Stimulated activated CD8-positive, alpha-beta memory T cell treated with anti-CD3 and anti-CD28 coated beads, Interleukin-4, amount 100 ng/mL, for 4 hours (primary cell): ENCODE data around the gene PLA2G3.
"Not testable (repeated sequence)": the region's sequence is repeated elsewhere in the genome, so short reads cannot be mapped to it uniquely, and the experiment has no call there.

Experiments used
- DNase-seq, 2 donors: peaks; one replicate each; pipeline ENCODE4 v3.0.0-alpha.2; 2020; ENCODE audit warnings: low read depth in 2 of 2, low spot score in 1 of 2

The PLA2G3 gene, protein sequence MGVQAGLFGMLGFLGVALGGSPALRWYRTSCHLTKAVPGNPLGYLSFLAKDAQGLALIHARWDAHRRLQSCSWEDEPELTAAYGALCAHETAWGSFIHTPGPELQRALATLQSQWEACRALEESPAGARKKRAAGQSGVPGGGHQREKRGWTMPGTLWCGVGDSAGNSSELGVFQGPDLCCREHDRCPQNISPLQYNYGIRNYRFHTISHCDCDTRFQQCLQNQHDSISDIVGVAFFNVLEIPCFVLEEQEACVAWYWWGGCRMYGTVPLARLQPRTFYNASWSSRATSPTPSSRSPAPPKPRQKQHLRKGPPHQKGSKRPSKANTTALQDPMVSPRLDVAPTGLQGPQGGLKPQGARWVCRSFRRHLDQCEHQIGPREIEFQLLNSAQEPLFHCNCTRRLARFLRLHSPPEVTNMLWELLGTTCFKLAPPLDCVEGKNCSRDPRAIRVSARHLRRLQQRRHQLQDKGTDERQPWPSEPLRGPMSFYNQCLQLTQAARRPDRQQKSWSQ

DNA sequence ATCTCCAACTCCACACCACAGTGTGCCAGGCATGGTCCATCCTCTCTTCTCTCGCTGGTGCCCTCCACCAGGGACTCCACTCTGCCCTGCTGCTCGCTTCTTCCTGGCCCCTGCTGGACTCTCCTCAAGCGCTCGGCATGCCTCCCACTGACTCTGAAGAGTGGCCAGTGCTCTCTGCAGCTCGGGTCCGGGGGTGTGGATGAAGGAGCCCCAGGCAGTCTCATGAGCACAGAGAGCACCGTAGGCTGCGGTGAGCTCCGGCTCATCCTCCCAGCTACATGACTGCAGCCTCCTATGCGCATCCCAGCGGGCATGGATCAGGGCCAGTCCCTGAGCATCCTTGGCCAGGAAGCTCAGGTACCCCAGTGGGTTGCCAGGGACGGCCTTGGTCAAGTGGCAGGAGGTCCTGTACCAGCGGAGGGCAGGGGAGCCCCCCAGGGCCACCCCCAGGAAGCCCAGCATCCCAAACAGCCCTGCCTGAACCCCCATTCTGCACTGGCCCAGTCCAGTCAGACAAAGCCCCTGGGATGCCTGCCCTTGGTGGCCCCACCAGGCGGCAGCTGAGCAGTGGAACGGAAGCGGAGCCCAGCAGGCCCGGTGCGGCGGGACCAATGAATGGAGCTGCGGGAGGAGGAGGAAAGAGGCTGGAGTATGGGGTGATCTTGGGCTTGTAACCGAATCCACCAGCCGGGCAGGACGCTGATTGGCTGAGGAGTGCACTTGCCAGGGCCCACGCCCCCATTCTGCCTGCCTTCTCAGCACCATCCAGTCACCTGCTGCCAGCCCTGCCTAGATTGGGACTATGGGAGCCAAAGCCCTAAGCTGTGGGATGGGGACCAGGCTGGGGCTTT, at the start of gene PLA2G3:
PLA2G3 (minus strand) TSS at position 643 of the 851 bp plus-strand sequence; CDS start at position 489, 154 bp downstream.
- no peak for DNase-seq

DNA sequence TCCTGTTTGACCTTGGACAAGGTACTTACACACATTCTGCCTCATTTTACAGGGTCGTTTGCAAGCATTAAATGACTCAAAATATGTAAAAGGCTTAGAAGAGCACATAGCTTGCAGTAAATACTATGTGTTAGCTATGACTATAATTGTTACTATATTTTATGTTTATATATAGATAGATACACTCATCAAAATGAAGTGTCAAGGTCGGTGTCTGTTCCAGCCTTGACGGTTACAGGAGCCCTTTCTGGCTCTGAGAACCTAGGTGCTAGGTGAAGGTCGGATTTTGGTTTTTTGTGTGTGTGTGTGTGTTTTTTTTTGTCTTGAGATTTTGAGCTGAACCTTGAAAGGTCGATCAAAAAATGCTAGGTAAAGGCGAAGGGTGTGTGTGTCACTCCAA, 47.3 kb upstream of the PLA2G3 start:
- DNase-seq = no peak

DNA sequence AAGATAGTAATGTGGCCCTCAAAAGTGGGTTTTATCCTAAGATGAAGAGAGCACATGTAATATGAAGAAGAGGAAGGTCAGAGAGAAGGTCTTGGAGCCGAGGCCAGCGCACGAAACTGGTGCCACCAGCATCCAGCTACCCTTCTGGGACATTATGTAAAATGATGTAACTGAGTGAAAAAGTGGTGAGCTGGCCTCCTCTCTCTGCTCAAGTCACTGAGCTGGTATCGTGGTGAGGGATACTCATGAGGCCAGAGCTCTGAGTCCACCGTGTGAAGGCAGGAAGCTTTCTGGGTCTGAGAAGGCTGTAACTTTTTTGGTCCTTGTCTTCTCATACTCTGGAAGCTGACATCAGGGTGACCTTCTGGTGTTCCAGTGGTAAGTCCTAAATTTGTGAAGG, 44.7 kb upstream of the PLA2G3 start:
- DNase-seq = no peak

DNA sequence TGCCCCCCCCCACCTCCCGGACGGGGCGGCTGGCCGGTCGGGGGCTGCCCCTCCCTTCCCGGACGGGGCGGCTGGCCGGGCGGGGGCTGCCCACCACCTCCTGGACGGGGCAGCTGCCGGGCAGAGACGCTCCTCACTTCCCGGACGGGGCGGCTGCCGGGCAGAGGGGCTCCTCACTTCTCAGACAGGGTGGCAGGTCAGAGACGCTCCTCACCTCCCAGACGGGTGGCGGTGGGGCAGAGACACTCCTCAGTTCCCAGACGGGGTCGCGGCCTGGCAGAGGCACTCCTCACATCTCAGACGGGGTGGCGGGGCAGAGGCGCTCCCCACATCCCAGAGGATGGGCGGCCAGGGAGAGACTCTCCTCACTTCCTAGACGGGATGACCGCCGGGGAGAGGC, 43.7 kb upstream of the PLA2G3 start:
- no peak for DNase-seq

DNA sequence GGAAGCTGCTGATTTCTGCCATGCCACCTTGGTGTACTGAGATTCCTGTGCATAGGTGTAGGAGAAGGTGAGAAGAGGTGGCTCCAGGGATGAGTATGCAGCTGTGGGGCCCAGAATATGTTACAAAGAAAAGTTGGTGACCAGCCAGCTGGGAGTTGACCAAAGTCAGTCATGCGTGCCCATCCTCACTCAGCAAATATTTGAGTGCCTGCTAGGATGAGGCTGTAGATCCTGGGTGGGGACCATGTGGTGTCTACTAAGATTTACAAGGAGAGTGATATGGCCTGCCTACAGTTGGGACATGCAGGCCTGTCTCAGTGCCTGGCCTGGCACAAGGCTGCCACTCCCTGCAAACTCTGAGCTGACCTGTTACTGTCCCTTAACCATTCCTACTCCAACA, 39.0 kb upstream of the PLA2G3 start:
- no peak for DNase-seq

DNA sequence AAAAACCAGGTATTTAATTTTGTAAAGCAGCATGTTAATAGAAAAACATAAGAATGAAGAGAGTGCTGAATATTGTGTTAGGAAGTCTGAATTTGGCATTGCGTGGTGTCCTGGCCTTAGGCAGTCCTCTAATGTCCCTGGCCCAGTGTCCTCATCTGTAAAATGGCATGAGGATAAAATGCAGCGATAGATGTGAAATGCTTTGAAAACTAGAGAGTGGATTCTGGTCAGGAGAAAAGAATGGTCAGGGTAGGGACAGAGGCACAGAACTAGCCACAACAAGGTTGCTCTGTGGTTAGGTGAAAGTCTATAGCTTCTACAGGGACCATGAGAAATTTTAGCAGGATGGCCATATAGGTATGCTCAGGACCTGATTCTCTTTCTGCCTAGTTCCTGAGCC, 38.6 kb upstream of the PLA2G3 start:
- DNase-seq = no peak

DNA sequence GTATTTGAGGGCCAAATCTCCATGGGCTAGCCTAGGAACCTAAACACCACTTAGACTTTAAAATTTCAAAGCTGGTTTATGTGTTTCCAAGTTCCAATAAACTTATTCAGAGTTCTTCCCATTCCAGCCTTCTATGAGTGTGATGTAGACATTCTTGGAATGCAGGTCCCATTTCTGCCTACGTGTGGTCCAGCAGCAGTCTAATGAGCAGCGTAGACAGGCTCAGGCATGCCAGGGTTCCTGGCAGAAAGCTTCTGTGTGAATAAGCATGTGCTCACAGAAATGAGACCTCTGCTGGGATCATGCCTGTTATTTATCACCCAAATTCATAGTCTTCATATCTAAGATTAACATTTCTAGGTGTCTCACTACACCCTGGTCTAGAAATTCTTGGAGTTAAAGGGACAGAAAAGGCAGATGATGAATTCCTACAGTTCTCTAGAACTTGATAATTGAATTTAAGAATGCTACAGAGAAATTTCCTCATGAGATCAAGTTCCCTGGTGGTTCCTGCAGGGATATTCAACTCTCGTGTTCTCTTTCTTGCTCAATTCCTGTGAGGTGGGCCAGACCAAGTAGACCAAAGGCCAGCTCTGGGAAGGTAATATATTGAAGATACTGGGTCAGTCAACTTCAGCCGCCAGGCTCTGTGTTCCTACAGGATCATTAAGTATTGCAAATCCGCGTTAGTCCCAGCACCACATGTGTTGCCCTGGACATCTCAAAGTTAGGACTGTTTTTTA, 37.3 kb upstream of the PLA2G3 start:
- DNase-seq = no peak

DNA sequence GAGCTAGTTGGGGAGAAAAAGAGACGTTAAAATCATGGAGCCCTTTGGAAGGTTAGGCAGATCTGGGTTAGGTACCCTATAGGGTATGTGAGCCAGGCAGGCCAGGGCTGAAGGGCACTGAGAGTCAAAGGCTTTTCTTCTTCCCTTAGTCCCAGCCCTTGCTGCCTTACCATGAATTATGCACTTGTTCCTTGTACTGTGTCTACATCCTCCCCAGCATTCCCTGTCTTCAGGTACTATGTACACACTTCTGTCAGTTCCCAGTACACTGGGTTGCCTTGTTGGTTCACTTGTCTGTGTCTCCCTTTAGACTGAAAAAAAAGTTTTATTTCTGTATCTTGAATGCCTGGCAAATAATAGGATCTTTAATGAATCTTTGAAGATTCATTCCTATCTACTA, 36.6 kb upstream of the PLA2G3 start:
- DNase-seq = no peak

DNA sequence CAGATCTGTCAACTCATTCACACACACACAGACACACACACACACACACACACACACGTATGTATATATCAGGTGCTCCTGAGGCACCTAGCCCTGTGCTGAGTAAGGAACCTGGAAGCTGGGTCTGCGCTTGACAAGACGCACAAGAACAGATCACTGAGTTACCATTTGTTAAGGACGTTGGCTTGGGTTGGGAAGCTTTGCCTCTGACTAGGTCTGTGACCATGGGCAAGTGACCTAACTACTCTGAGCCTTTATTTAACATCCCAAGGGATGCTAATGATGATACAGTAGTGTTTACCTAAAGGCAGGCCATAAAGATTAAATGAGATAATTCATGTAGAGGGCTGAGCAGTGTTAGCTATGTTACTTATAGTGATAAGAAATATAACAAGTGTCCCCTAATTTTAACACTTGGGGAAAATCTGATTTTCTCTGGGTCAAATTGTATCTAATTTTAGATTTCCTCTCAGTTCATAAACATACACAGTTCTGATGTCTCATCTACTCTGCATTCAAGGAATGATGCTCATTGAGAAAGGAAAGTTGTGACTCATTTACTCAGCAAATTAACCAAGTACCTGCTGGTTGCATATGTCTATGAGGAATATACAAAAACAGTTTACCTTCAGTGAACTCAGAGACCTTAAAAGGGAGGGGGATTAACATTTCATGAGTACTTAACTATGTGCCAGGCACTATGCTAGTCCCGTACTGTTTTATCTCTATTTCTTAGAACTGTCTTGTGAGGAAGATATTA, 33.3 kb upstream of the PLA2G3 start:
- no peak for DNase-seq

DNA sequence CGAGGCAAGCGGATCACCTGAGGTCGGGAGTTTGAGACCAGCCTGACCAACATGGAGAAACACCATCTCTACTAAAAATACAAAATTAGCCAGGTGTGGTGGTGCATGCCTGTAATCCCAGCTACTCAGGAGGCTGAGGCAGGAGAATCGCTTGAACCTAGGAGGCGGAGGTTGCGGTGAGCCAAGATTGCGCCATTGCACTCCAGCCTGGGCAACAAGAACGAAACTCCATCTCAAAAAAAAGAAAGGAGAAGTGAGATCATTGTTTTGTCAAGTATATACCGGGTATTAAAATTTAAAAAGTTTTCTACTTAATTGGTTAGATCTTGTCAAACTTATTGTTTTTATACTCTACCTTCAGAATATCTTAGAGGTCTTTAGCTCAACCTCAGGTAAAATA, 31.4 kb upstream of the PLA2G3 start:
- not testable (repeated sequence) for DNase-seq

DNA sequence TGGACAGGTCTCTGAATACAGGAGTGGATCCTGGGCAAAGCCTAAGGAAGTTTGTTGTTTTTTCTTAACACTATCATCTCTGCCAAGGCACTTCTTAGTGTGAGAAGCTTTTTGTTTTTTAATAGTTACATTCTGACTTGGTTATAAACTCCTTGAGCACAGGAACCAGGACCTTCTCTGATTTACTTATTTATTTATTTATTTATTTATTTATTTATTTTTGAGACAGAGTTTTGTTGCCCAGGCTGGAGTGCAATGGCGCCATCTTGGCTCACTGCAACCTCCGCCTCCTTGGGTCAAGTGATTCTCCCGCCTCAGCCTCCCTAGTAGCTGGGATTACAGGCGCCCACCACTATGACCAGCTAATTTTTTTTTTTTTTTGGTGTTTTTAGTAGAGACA, 30.7 kb upstream of the PLA2G3 start:
- no peak for DNase-seq

DNA sequence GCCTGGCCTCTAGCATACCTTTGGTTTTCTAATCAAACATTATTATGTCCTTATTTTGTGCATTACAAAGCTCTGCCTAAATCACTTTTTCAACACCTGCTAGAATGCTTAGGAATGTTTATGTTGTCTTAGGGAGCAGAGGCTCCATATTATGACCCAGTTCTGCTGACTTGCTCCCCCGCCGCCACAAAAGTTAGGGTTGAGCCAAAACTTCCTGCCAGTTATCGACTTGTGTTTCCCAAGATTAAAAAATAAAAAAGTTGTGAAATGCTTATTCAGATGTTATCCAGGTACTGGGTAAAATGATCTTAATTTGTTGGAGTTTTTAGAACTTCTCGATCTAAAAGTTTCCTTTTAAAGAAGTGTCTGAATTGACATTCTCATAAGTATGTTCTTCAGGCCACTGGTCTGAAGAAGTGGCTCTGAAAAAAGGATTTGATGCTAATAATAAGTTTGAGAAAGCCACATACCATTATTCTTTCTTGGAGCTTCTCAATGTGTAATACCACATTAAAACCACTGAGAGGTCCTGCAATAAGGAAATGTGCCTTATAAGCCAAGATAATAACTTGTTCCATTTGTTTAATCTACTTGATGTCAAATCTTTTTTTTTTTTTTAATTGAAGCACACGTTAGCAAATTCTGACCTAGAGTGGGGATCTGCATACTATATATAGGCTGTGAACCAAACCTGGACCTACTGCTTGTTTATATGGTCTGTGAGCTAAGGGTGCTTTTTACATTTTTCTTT, 21.9 kb upstream of the PLA2G3 start:
- no peak for DNase-seq

DNA sequence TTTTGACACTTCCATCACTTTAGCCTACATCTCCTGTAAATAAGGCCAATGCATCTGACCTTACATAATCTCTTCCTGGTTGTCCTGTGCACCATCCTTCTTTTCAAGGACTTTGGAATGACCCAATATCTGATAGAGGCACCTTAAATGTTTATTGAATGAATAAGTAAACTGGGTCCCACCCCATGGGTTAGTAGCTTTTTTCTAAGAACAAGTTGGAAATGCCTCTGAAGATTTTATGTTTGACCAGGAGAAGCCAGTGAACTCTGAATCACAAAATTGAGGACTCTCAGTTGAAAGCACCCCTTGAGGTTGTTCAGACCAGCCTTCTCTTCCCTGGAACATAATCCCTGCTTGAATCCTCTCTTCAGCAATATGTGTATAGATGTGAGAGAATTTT, 21.1 kb upstream of the PLA2G3 start:
- no peak for DNase-seq

DNA sequence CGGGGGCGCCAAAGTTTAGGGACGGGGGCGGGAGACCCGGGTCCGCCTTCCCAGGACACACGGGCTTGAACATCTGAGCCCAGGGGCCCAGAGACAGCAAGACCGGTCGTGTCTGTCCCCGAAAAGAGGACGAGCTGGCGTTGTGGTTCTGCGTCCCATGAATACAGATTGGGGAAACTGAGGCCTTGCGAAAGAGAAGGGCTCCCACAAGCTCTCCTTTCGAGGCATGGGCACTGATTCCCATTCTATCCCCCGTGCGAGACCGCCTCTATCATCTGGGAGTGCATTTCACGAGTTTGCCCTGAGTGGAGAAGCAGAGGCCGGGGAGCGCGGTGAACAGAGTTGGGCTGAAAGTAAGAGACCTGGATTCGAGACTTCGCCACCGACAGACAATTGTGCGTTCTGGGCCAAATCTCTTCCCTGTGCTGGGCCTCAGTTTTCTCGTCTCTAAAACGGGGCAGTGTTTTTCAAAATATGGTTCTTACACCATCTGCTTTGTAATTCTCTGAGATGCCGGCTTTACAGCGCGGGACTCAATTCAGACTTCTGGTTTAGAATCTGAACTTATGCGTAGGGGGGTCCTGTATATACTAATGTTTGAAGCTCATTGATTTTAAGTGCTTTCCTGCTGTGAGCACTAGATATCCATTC, 20.1 kb upstream of the PLA2G3 start:
- DNase-seq = no peak

DNA sequence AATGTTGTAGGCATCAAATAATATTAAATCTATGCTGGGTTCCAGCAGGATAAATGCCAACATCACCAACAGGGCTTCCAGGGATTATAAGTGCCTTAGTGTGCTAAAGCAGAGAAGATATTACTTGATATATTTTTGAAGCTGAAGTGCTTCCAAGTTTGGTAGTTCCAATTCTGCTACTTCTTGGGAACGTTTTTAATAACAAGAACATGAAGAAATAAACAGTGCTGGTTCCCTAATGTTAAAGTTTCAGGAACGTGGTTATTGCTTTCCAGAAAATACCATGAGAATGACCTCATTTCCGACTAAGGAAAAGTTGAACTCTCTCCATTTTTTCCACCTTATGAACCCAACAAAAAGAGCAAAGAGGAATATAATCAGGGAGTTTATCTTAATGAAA, 15.1 kb upstream of the PLA2G3 start:
- no peak for DNase-seq

DNA sequence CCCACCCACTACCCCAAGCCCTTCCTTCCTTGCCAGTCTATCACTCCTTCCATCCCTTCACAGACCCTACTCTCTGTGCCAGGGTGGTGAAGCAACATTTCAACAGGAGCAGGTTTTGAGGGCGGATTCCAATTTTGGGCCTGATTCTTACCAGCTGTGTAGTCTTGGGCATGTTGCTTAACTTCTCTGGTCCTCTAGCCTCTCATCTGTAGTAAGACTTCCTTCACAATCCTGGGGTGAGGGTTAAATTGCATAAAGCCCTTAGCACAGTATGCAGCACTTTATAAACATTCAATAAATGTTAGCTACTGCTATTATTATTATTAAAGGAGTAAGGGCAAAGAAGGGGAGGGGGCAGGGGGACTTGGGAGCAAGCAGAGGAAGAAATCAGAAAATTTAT, 14.7 kb upstream of the PLA2G3 start:
- no peak for DNase-seq

DNA sequence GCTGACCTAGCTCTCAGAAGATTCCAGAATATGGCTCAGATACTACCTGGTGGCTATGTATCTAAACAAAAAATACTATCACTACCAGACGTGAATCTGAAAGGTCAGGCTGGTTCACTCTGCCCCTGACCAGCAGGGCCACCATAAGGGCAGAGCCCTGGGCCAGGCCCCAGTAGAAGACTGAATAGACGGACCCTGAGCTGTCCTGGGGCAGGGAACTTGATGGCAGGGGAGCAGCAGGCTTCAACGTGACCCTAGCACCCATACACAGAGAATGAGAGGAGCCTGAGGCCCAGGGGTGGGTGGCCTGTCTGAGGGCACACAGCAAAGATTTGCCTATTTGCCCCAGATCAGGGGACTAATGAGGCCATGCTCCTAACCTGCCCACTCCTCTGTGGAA, 13.0 kb upstream of the PLA2G3 start:
- no peak for DNase-seq

DNA sequence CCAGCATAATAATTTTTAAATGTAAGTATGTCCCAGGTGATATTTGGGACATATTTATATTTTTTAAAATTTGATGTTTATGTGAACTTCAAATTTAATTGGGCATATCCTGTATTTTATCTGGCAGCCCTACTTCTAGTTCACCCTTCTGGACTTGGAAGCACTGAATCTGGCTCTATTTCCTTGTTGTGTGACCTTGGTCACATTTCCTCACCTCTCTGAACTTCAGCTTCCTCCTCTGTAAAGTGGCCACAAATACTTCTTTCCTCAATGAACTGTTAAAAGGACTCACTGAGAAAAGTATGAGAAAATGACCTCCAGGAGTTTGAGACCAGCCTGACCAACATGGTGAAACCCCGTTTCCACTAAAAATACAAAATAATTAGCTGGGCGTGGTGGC, 11.6 kb upstream of the PLA2G3 start:
- no peak for DNase-seq

DNA sequence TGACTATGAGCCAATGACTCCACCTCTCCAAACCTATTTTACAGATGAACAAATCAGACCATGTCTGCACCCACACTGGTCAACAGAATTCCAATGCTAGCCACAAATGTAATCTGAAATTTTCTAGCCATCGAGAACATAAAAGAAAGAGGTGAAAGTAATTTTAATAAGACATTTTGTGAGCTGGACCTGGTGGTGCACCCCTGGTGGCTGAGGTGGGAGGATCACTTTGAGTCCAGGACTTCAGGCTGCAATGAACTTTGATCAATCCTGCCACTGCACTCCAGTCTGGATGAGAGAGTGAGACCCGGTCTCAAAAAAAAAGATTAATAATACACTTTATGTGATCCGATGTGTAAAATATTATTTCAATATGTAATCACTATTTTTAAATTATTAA, 10.3 kb upstream of the PLA2G3 start:
- DNase-seq = no peak
